HepG2 (cell line): ENCODE measurements around the gene PDILT. TPM values are rescaled to one million over a fixed set of nuclear protein-coding genes. Genes with fewer than 3 reads are reported as not detected.

Experiments
- ATAC-seq: fragments of 200-7000 bp; cut with Tn5 transposase; 3 replicates; pipeline ENCODE4 v1.9.1; 2020; ENCODE audit warnings: mild to moderate bottlenecking, moderate library complexity
- BruUV-seq: library from RNA; stranded (reverse); fragments of 400-500 nt; replicated peaks from 2 replicates; lab custom pipeline; 2021; lab: Mats Ljungman, UMichigan
- CTCF ChIA-PET: fragments of 300-600 bp; formaldehyde crosslinking; extraction: SDS; loops from one replicate; lab custom pipeline; 2021; ENCODE audit warnings: low total read pairs, inconsistent platforms, low intra/inter-chr PET ratio; lab: Yijun Ruan, JAX
- POLR2A ChIA-PET: fragments of 350-600 bp; sonication (Branson Sonifier 250); formaldehyde crosslinking; loops from one replicate; lab custom pipeline; 2020; ENCODE audit warnings: antibody characterized with exemption, inconsistent platforms; lab: Yijun Ruan, JAX
- DNase-seq: peaks from one replicate; pipeline ENCODE4 v3.0.0-alpha.2; 2015; ENCODE audit warnings: low spot score
- FAIRE-seq: peaks from 3 replicates; lab custom pipeline; 2011; peaks lifted over from hg19 to GRCh38; lab: Jason Lieb, UNC
- H2AFZ ChIP-seq: one replicate; pipeline ENCODE4 v1.6.1; 2011; ENCODE audit warnings: low read length, inconsistent platforms
- H3K27ac ChIP-seq: fragments of 300-600 bp; 3 replicates; pipeline ENCODE4 v1.8.0; 2011; ENCODE audit warnings: mixed run types, mild to moderate bottlenecking, mixed read lengths, low read length, inconsistent platforms; ENCODE audit not compliant: insufficient read depth; ENCODE audit errors: extremely low read length
- H3K27me3 ChIP-seq, 2 experiments: fragments of 200-600 bp in 1 of 2; 2 replicates in 1 of 2; 3 replicates in 1 of 2; pipeline versions ENCODE4 v1.6.0 to v1.8.0; 2011; ENCODE audit warnings: low read length in 2 of 2, mild to moderate bottlenecking in 2 of 2, moderate library complexity in 2 of 2, inconsistent platforms in 1 of 2; ENCODE audit not compliant: insufficient read depth in 2 of 2, control insufficient read depth in 1 of 2
- H3K36me3 ChIP-seq, 2 experiments: fragments of 200-600 bp in 1 of 2; replicated peaks in 1 of 2; 2 replicates in 1 of 2; 3 replicates in 1 of 2; pipeline versions ENCODE4 v1.5.1 to v1.8.0; 2011; ENCODE audit warnings: low read length in 2 of 2, inconsistent platforms in 1 of 2; ENCODE audit not compliant: insufficient read depth in 2 of 2, control insufficient read depth in 1 of 2
- H3K4me1 ChIP-seq: 2 replicates; pipeline ENCODE4 v1.5.1; 2012; ENCODE audit warnings: low read length, inconsistent platforms; ENCODE audit not compliant: insufficient read depth
- H3K4me2 ChIP-seq: 2 replicates; pipeline ENCODE4 v1.6.0; 2011; ENCODE audit warnings: low read depth, low read length, inconsistent platforms
- H3K4me3 ChIP-seq, 3 experiments: fragments of 200-600 bp in 1 of 3; sonication (generic), shearing (Covaris generic) in 1 of 3; replicated peaks in 1 of 3; 2 replicates each; pipeline ENCODE4 v1.5.1; 2011 to 2016; ENCODE audit warnings: low read length in 3 of 3, inconsistent platforms in 2 of 3, low read depth in 2 of 3, mild to moderate bottlenecking in 2 of 3, control low read depth in 1 of 3, mixed read lengths in 1 of 3; ENCODE audit not compliant: insufficient read depth in 1 of 3
- H3K79me2 ChIP-seq: one replicate; pipeline ENCODE4 v1.6.1; 2011; ENCODE audit warnings: low read length, inconsistent platforms; ENCODE audit not compliant: insufficient read depth
- H3K9ac ChIP-seq: 2 replicates; pipeline ENCODE4 v1.6.0; 2011; ENCODE audit warnings: mild to moderate bottlenecking, low read depth, low read length, inconsistent platforms; ENCODE audit not compliant: insufficient read depth
- H3K9me3 ChIP-seq: 2 replicates; pipeline ENCODE4 v1.5.1; 2012; ENCODE audit warnings: mild to moderate bottlenecking, low read length
- H4K20me1 ChIP-seq: 2 replicates; pipeline ENCODE4 v1.6.0; 2011; ENCODE audit warnings: inconsistent platforms, mild to moderate bottlenecking, low read length, moderate library complexity; ENCODE audit not compliant: insufficient read depth
- CC2D1A ChIP-seq: sonication (generic); formaldehyde crosslinking; IDR thresholded peaks from 2 replicates; pipeline ENCODE4 v1.8.1; 2023; ENCODE audit warnings: mild to moderate bottlenecking, missing genetic modification reagents
- CENPX ChIP-seq: sonication (generic); formaldehyde crosslinking; IDR thresholded peaks from 2 replicates; pipeline ENCODE4 v1.9.0; 2021; ENCODE audit warnings: mild to moderate bottlenecking, missing genetic modification reagents, moderate library complexity
- HOXA5 ChIP-seq: sonication (generic); formaldehyde crosslinking; IDR thresholded peaks from 2 replicates; pipeline ENCODE4 v1.4.0; 2020; ENCODE audit warnings: missing genetic modification reagents
- JDP2 ChIP-seq: sonication (generic); formaldehyde crosslinking; IDR thresholded peaks from 2 replicates; pipeline ENCODE4 v1.8.1; 2022; ENCODE audit warnings: missing genetic modification reagents, borderline replicate concordance
- ONECUT2 ChIP-seq: sonication (generic); formaldehyde crosslinking; IDR thresholded peaks from 2 replicates; pipeline ENCODE4 v1.4.0; 2020; ENCODE audit warnings: missing genetic modification reagents
- SMC3 ChIP-seq: IDR thresholded peaks from 2 replicates; pipeline ENCODE4 v1.6.1; 2011; ENCODE audit warnings: low read length, improper control_type of control experiment
- SOX13 ChIP-seq, 3 experiments: fragments of 450-650 bp in 1 of 3; sonication (generic) in 1 of 3; formaldehyde crosslinking in 1 of 3; IDR thresholded peaks in 2 of 3; conservative IDR thresholded peaks in 1 of 3; 2 replicates each; pipeline versions ENCODE4 v1.5.0 to v1.6.1; 2016 to 2020; ENCODE audit warnings: antibody characterized with exemption in 1 of 3, mild to moderate bottlenecking in 1 of 3, missing compliant biosample characterization in 1 of 3, missing genetic modification reagents in 1 of 3, moderate library complexity in 1 of 3
- TMF1 ChIP-seq: sonication (generic); formaldehyde crosslinking; IDR thresholded peaks from 2 replicates; pipeline ENCODE4 v1.8.1; 2022; ENCODE audit warnings: low read depth, missing genetic modification reagents
- ZBED4 ChIP-seq: sonication (generic); formaldehyde crosslinking; IDR thresholded peaks from 2 replicates; pipeline ENCODE4 v1.4.0; 2020; ENCODE audit warnings: missing genetic modification reagents, borderline replicate concordance
- ZBTB39 ChIP-seq: sonication (generic); formaldehyde crosslinking; IDR thresholded peaks from 2 replicates; pipeline ENCODE4 v1.5.0; 2020; ENCODE audit warnings: missing genetic modification reagents
- ZFP62 ChIP-seq: sonication (generic); formaldehyde crosslinking; IDR thresholded peaks from 2 replicates; pipeline ENCODE4 v1.4.0; 2020; ENCODE audit warnings: missing genetic modification reagents
- ZNF234 ChIP-seq: sonication (generic); formaldehyde crosslinking; conservative IDR thresholded peaks from 2 replicates; pipeline ENCODE4 v1.5.1; 2020; ENCODE audit warnings: mild to moderate bottlenecking, missing genetic modification reagents
- ZNF264 ChIP-seq: sonication (generic); formaldehyde crosslinking; IDR thresholded peaks from 2 replicates; pipeline ENCODE4 v1.4.0; 2020; ENCODE audit warnings: missing genetic modification reagents
- ZXDC ChIP-seq: sonication (generic); formaldehyde crosslinking; IDR thresholded peaks from 2 replicates; pipeline ENCODE4 v1.5.0; 2020; ENCODE audit warnings: mild to moderate bottlenecking, missing genetic modification reagents
- WGBS: methylation state at CpG from one replicate; pipeline ENCODE4 v1.1.6; 2017; ENCODE audit warnings: low lambda C conversion rate; 5-methylcytosine and 5-hydroxymethylcytosine counted together
- in situ Hi-C: cut with HindIII; loops from 2 replicates; pipeline ENCODE4 v1.10.0; 2017; ENCODE audit warnings: low pct_unique_long_range_greater_than_20kb; ENCODE audit not compliant: extremely low pct_ligation_motif_present
- intact Hi-C: fragments of 100-400 bp; cut with micrococcal nuclease; formaldehyde crosslinking; loops from one replicate; pipeline ENCODE4 v1.10.0; 2022; ENCODE audit not compliant: unreplicated experiment
- polyA plus RNA-seq, 8 experiments: library from polyadenylated mRNA; depleted of rRNA in 3 of 8; stranded (reverse) in 7 of 8; unstranded in 1 of 8; fragments of >200 nt; fragmentation: Illumina TruSeq in 4 of 8; extraction: Trizol in 4 of 8; gene quantifications; 2 replicates each; pipeline versions ENCODE4 v1.2.1 to v1.2.3, GENCODE V29; 2011 to 2016; ENCODE audit warnings: low read depth in 4 of 8, missing spikeins in 1 of 8, mixed read lengths in 1 of 8; ENCODE audit not compliant: insufficient read depth in 1 of 8
- total RNA-seq, 5 experiments: library from RNA; depleted of rRNA; stranded (reverse); fragments of >200 nt; fragmentation: Illumina TruSeq; extraction: Trizol; gene quantifications; 2 replicates each; pipeline ENCODE4 v1.2.3, GENCODE V29; 2016; ENCODE audit warnings: low read depth in 1 of 5

Gene PDILT
- total and polyA plus RNA-seq, 2 of the 13 experiments (the other 11 are each of a cell fraction or from before 2014, with no cell fraction given) = not detected

- TF ChIP-seq ZBED4 (CRISPR knock-in tag) = no peak
- no peak for TF ChIP-seq TMF1
- peak; percentile 87 for TF ChIP-seq SMC3
- TF ChIP-seq, all 625 proteins: peak for 10
Observed at GRCh38 chr16:20359997-20360396, 44.5 kb downstream of the PDILT start (continued).

- no TSS peak for BruUV-seq
- peak overlapping the region; percentile 28; the same call in 1 of the 2 replicates for H3K4me2 ChIP-seq
- H3K9me3 ChIP-seq = no peaks in the 10 kb centered on the region
- H3K4me1 ChIP-seq = peaks cover 19% of the 10 kb centered on the region
- no peaks in the 10 kb centered on the region for H3K36me3 ChIP-seq
- in situ Hi-C loops = no loop called here
- no peaks in the 10 kb centered on the region for H4K20me1 ChIP-seq
- DNase-seq = no peak
- intact Hi-C loops = no loop called here
- no peak overlapping the region for H3K4me3 ChIP-seq
- H3K79me2 ChIP-seq = no peaks in the 10 kb centered on the region
- H2AFZ ChIP-seq = no peak overlapping the region
- H3K9ac ChIP-seq = no peak overlapping the region
- ATAC-seq = peak; percentile 60
- H3K27ac ChIP-seq = no peak overlapping the region
- no peak for FAIRE-seq
- peaks cover 0 to 4% of the 10 kb centered on the region in 2 experiments; a peak in 1 of 5 replicates for H3K27me3 ChIP-seq
- ChIA-PET CTCF (no interaction called here), POLR2A (no interaction called here)
- WGBS = 3% methylated on average over 7 of the region's 7 CpGs
- TF ChIP-seq JDP2 (CRISPR knock-in tag) = no peak
- no peak for TF ChIP-seq ZNF264
- no peak for TF ChIP-seq ZXDC
- no peak for TF ChIP-seq ZFP62 (CRISPR knock-in tag)
- TF ChIP-seq ZNF234 = no peak
- no peak for TF ChIP-seq SOX13 (IDR thresholded peaks at IDR 0.05)
- no peak for TF ChIP-seq SOX13 (CRISPR knock-in tag; conservative IDR thresholded peaks at IDR 0.05 in 1 of 2, IDR thresholded peaks at IDR 0.05 in 1 of 2)
- TF ChIP-seq ONECUT2 (CRISPR knock-in tag) = peak; percentile 78
- TF ChIP-seq HOXA5 (CRISPR knock-in tag) = no peak
- no peak for TF ChIP-seq CC2D1A (CRISPR knock-in tag)
- TF ChIP-seq ZBTB39 (CRISPR knock-in tag) = no peak
- no peak for TF ChIP-seq CENPX (CRISPR knock-in tag)
Observed at GRCh38 chr16:20355114-20355782, 49.3 kb downstream of the PDILT start.
